ENCODE measurements around the gene NDUFB2. TPM values are rescaled to one million over a fixed set of nuclear protein-coding genes. Genes with fewer than 3 reads are reported as not detected.

The NDUFB2 gene
- total RNA-seq, 2 donors from 2014 or later: 499 to 528 TPM

Other genes with a start within 250 kb of the NDUFB2 start
- 10 to 100 TPM; 65.4 to 79.2 TPM for gene MKRN1, start 217.2 kb upstream of the NDUFB2 start, total RNA-seq
- 10 to 100 TPM in 1 of 2 donors, 1 to 10 TPM in 1; 9.6 to 19.0 TPM for gene DENND2A, start 55.9 kb upstream of the NDUFB2 start, total RNA-seq
- 10 to 100 TPM; 12.9 to 14.7 TPM for gene ADCK2, start 23.8 kb upstream of the NDUFB2 start, total RNA-seq
- 10 to 100 TPM; 20.0 to 23.4 TPM for gene BRAF, start 228.2 kb downstream of the NDUFB2 start, total RNA-seq